T-helper 9 cell (primary cell): Measurements from ENCODE around the gene SEC22A.

Source experiments
- DNase-seq: peaks from one replicate; pipeline ENCODE4 v3.0.0-alpha.2; 2020

The SEC22A gene

DNA sequence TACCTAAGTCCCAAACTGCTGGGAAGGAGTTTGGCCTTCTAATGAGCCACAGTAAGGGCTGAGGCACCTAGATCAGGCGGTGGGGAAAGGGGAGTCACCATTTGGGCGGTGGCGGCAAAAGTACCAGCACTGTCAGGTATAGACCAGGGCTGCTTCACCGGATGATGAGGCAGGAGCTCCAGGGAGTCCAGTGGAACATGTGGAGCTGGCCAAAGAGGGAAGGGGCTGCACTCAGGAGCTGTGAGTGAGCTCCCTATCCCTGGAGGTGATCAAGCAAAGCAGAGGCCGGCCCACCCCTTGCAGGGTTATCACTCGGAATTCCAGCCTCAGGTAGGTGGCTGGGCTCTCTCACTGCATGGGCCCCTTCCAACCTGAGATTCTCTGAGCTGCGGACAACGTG lies 108.4 kb downstream of the SEC22A start:
- DNase-seq, result no peak

DNA sequence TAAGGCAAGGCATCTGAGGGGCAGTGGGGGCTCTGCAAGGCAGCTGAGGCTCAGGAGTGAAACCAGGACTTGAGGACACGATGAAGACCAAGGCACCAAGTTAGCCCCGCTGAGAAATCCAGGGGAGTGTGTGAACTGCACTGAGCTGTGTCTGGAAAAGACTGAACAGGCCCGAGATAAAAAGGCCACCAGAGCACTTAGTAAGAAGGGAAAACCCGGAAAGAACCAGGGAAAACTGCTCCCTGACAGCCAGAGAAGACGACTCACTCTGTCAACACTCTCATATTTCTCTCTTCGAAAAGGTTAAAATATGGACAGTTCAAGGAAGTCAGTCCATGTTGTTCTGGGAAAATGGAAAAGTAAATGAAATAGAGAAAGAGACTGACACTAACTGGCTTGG lies 109.0 kb downstream of the SEC22A start:
- no peak for DNase-seq

DNA sequence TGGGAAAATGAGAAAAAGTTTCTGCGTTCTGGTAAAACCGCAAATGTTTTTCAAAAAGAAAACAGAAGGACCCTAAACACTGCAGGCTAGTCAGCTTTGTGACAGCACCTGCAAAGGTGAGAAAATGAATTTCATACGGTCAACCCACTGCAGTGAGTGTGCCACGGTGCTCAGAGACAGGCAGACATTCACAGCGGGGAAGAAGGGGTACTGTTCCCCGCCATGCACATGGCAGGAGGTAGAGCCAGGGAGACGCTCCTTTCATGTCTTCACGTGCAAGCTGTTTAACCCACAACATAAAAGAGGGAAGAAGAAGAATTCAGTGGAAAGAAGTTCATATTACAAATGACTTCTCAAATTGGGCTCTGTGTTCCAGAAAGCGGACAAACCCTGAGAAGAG lies 109.5 kb downstream of the SEC22A start:
- DNase-seq, result no peak

DNA sequence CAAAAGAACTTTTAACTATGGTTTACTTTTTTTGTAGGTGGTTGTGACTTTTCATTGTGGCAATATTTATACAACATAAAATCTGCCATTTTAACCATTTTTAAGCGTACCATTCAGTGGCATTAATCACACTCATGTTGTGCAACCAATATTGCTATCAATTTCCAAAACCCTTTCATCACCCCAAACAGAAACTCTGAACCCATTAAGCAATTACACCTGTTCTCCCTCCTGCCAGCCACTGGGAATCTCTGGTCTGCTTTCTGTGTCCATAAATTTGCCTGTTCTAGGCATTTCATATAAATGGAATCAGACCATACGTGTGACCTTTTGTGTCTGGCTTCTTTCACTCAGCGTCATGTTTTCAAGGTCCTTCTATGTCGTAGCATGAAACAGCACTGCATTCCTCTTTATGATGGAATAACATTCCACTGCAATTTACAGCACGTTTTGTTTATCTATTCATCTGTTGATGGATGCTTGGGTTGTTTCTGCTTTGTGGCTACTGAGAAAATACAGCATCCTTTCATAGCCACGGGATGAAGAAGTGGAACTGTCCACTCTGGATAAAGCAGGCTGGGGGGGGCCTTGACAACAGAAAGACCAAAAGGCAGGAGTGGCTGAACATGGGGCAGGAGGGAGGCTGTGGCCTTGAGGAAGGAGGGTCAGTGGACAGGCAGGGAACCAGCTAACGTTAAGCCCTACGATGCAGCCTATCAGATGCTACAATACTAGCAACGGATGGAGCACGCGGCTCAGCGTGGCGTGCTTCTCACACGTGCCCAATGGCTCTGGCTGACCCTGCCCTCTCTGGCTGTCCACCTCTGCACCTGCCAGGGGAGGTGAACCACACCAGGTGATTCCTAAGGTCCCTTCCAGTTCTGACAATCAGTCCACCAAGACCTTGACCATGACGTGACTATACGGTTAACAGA lies 110.9 kb downstream of the SEC22A start:
- DNase-seq, result no peak

DNA sequence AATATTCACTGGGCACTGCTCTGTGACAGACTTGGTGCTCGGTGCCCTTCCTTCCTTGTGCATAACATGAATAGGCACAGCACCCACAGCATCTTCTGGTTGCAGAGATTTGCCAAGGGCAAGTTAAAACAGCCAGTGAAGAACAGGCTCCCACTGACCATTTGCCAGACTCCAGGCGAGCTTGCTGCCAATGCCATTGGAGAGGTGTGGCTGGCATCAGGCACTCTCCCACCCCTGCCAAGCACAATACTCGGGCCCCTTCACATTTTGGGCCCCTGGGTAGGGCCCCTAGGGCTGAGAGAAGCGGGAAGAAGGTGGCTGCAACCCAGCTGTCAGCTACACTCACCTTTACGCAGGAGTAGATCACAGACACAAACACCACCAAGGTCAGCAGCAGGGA lies 112.1 kb downstream of the SEC22A start:
- DNase-seq, result no peak

DNA sequence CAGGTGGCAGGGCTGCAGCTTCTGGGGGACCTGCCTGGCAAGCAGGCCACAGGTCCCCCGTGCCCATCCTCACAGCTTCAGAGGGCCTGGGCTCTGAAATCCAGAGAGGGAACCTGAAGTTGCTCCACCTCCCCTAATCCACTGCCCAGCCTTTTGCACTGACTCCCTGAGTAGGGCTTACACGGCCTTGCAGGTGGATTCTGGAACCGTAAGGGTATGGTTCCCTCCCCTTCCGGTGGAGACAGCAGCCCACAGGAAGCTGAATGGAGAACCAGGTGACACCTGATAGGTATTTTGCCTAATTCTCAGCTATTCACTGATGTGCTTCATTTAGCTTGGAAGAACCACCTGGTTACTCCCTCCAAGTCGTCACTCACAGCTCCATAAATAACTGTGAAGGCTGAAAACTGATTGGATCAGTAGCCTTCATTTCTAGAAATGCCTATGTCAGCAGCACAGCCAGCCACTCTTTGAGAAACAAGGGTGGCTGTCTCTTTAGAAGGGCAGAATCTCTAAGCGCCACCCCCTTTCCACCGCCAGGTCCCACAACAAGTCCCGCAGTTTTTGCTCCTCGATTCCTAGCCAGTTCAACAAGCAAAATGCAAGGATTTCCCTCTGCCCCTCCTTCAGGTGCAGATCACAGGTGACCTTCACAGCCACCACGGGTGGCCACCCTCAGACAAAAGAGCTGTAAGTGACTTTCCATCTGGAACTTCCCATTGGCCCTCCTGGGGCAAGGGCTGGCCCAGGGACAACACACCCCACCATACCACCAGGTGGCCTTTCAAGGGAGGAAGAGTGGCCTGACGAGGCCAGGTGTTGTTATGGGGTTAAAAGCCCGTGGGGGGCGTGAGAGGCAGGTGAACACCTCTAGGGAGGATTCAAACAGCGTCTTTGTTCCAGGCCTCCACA lies 112.9 kb downstream of the SEC22A start:
- DNase-seq, result no peak

DNA sequence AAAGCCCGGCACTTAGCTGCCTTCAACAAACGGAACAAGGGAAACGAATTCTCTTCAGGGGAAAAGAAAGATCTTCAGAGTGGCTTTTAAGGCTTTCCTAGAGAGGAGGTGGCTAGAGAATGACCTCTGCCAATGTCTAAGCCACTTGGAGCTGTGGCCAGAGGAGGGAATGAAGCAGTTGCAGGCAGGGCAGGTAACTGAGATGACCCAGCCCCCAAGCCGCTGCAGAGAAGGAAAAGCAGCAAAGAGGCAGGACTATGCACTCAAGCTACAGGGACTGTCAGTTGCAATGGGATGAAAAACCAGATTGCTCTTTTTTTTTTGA lies 113.5 kb downstream of the SEC22A start:
- no peak for DNase-seq

DNA sequence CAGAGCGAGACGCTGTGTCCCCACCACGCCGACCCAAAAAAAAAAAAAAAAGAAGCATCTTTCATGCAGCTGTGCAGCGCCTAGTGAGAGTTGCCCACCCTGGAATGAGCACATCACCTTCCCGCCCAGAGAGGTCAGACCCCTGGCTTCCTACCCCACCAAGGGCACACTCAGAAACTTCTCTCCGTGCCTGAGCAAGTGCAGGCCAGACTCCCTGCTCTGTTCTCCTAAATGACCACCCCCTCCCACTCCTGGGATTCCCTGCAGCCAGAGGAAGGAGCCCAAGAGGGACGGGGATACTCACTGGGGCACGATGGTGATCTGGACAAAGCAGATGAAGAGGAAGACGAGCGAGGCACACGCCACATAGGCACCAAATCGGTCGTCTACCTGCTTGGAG lies 116.0 kb downstream of the SEC22A start:
- no peak for DNase-seq

DNA sequence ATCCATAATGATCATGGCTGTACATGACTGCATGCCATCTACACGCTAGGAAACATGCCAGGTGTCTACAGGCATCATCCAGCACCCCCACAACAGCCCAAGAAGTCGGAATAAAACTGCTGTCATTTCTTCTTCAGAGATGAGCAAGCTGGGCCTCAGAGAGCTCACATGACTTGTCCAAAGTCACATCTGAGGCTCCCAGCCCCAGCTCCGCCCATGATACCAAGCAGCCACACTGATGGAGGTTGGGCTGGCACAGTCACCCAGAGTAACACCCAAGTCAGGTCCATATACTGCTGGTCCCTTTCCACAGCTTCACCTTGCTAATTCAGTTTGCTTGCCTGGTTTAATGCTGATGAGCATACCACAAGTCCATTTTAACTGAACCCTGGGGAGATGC lies 116.6 kb downstream of the SEC22A start:
- no peak for DNase-seq

DNA sequence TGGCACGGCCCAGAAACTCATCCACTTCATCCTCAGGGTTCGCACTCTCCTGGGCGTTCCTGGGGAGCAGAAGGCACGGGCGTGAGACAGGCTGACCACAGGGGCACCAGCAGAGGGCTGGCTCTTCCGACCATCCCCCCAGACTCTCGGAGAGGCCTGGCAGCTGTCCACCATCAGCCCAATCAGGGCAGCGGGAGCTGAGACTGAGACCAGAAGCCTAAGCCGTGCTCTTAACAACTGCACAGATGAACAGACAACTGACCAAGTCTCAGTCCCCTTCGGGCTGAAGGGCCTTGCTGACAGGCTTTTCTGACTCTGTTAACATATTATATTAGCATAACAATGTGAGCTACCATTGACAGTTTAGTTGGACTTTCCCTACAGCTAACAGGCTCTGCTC lies 118.0 kb downstream of the SEC22A start:
- DNase-seq, result no peak

DNA sequence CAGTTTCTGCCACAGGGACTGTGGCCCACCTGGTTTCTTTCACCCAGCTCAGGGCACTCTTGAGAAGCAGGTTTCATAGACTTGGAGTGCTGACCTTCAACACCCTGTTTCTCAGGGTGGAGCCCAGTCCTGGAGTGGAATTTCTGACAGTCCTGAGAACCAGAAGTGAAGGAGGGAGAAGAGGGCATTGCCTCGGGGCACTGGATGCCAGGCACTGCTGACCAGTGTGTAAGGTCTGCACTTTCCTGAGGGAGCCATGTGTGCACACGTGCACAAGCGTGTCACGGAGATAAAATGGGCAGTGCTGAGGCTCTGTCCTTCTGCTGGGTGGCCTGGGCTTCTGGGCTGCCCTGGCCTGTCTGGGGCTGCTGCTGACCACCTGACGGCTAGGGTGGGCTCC lies 118.5 kb downstream of the SEC22A start:
- no peak for DNase-seq

DNA sequence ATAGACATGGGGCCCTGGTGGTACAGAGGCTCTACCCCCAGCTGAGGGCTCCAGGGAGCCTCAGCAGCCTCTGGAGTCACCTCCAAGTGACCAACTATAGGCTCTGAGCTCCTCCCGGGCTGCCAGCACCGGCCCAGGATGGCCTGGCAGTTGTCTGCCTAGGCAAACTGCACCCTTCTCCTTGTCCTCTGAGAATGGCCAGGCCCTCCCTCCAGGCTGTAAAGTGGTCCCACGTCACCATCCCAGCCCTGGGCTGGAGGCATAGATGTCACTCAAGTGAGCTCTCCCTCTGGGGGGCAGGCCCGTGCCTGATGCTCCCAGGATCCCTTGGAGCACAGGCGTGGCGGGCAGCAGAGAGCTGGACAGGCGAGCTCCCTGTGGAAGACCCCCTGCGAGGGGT lies 120.1 kb downstream of the SEC22A start:
- DNase-seq, result no peak

DNA sequence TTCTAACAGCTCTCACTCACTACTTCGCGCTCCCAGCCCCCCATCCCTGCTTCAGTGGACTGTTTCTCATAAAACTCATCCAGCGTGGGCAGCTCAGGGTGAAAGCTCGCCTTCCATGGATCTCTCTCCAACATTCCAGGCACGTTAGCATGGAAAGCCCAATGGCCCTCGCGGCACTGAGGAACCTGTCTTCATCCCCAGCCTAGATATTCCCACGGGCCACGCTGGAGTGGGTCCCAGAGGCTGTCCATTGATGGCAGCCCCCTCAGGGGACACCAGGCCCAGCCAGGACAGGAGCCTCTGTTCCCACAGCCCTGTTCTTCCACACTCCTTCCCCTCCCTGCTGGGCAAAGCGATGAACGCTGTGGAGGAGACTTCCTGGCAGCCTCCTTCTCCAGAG lies 121.1 kb downstream of the SEC22A start:
- no peak for DNase-seq
